DMS79 treated with DMSO at 0.1 percent for 48 hours (cell line): Measurements from ENCODE around the gene AKAP6.

Experiments
- DNase-seq: peaks from one replicate; lab custom pipeline; 2025; lab: John Stamatoyannopoulos, UW

Gene AKAP6

GRCh38 chr14:32823706-32824105 is 494.6 kb downstream of the AKAP6 start:
- DNase-seq: no peak

GRCh38 chr14:32824195-32824594 is 495.1 kb downstream of the AKAP6 start:
- no peak for DNase-seq

DNA sequence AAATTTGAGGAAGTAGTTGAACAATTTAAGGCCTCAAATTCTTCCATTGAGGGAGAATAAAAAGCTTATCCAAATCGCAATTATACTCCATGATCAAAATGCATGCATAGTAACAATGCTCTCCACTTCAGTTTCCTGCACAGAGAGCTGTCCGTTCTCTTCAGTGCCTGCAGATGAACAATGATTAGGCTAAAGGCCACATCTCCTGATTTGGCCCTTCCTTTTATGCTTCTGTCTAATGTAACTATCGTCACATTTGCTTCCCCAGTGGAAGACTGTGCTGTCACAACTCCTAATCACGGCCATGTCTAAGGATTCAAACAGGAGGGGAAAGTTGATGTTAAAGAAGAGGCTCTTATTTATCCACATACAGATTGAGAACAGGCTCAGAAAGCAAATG is 496.0 kb downstream of the AKAP6 start:
- DNase-seq: no peak

DNA sequence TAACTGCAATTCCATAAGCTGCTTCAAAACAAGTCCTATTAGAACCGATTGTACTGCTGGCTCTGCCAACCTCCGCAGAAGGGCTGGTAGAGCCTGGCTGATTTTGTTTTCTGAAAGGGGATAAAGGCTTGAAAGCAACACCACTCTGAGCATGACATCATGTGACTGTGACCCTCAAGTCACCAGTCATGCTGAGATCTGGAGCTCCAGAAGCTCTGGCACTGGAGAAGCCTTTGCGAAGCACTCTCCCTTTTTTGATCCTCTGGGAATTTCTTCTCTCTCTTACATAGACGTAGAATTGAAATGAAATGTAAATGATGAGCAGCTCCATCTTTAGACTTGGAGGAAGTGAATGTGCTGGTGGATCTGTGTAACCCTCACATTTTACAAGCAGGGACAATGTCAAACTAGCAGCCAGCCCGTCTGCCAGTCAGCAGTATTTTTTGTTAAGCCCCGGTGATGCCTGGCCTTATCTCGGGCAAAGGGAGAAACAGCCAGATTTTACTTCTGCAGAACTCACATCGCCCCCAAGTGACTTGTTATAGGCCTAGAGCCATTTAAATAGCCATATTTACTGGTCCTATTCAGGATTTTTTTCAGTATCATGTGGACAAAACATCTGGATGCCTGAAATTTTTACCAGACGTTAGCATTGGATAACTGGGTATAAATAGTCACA is 497.4 kb downstream of the AKAP6 start:
- no peak for DNase-seq

- DNase-seq: no peak
These were observed 498.4 kb downstream of the AKAP6 start for GRCh38 chr14:32827514-32827913.

DNA sequence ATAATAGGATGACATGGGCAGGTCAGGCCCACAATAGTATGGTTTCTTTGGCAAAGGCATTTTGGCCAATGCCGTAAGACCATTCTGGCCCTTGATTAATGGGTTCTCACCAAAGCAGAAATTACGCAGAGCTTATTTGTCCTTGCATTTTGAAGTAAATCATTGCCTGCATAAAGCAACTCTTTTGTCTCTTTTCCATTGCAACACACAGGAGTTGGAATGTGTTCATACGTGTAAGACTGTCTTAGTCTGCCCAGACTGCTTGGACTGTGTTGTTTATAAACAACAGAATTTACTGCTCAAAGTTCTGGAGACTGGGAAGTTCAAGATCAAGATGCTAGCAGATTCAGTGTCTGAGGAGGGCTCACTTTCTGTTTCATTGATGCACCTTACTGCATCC is 506.8 kb downstream of the AKAP6 start:
- DNase-seq: no peak

DNA sequence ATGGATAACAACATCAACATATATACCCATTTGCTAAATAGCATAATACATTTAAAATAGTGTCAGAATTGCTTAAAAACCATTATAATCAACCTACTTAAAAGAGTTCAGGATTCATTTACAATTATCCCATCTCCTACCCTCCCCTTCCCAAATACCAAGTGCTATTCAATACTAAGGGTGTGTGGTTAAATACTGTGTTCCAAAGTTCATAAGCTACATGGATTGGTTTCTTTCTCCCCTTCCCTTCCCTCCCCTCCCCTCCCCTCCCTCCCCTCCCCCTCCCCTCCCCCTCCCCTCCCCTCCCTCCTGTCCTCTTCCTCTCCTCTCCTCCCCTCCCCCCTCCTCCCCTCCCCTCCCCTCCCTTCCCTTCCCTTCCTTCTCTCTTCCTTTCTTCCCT is 512.6 kb downstream of the AKAP6 start:
- no peak for DNase-seq

- DNase-seq: no peak
These were observed 517.8 kb downstream of the AKAP6 start for GRCh38 chr14:32846821-32847365.

- DNase-seq: no peak
These were observed 518.8 kb downstream of the AKAP6 start for GRCh38 chr14:32847867-32848266.

DNA sequence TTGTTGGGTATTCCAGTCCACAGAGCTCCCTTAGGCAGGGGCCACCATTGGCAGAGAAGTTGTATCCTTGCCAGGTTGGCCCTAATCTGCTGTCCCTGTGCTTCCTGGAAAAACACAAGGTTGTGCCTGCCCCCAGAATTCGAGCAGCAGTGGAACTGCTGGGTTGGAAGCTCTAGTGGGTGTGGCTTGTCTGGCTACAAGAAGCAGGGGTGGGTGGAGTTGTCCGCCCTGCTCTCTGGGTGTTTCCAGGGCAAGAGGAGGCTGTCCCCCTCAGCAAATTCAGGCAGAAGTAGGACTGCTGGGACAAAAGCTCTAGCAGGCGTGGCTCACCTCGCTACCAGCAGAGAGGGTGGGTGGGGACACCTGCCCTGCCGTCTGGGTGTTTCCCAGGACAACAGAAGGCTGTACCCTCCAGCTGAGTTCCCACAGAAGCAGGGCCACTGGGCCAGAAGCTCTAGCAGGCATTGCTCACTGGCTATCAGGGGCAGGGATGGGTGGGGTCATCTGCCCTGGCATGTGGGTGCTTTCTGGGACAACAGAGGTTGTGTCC is 536.8 kb downstream of the AKAP6 start:
- DNase-seq: no peak

- DNase-seq: no peak
These were observed 554.1 kb downstream of the AKAP6 start for GRCh38 chr14:32883188-32883587.
